DMS 273 (cell line): Measurements from ENCODE around the gene USP36.
"Not testable (repeated sequence)": the region's sequence is repeated elsewhere in the genome, so short reads cannot be mapped to it uniquely, and the experiment has no call there.

ENCODE experiments used
- DNase-seq: peaks from one replicate; lab custom pipeline; 2025; ENCODE audit not compliant: unreplicated experiment; lab: John Stamatoyannopoulos, UW

USP36 gene

DNA sequence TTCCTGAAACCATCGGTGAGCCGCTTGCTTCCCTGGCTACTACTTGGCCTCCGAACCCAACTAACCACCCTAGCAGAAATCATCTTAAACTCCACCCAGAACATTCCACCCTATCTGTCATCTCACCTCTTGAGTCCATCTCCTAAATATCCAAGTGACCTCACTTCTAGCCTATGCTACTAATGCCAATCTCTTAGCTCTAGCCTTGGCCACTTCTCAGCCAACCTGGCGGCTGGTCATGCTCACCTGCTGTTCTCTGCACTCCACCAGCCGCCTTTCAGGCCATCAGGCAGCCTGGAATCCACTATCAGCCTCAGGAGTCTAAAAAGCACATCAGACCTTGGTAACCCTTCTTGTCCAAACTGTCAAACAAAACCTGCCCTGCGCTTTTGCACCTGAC is 46.6 kb downstream of the USP36 start:
- no peak for DNase-seq

DNA sequence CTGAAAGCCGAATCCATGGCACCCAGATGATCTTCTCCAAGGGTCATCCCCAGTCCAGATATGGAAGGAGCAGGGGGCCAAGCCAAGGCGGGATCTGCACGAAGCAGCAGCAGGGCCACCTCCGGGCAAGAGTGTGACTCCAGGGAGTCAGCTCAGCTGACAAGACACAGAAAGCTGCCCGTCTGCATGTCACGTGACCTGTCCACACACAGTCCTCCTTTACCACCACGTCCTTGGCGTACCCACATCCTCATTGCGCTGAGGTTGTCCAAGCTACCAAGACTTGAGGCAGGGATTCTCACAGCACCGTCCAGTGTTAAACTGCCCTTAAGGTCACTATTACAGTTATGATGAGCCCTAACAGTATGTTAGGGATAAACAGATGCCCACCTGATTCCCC is 47.2 kb downstream of the USP36 start:
- DNase-seq: no peak

DNA sequence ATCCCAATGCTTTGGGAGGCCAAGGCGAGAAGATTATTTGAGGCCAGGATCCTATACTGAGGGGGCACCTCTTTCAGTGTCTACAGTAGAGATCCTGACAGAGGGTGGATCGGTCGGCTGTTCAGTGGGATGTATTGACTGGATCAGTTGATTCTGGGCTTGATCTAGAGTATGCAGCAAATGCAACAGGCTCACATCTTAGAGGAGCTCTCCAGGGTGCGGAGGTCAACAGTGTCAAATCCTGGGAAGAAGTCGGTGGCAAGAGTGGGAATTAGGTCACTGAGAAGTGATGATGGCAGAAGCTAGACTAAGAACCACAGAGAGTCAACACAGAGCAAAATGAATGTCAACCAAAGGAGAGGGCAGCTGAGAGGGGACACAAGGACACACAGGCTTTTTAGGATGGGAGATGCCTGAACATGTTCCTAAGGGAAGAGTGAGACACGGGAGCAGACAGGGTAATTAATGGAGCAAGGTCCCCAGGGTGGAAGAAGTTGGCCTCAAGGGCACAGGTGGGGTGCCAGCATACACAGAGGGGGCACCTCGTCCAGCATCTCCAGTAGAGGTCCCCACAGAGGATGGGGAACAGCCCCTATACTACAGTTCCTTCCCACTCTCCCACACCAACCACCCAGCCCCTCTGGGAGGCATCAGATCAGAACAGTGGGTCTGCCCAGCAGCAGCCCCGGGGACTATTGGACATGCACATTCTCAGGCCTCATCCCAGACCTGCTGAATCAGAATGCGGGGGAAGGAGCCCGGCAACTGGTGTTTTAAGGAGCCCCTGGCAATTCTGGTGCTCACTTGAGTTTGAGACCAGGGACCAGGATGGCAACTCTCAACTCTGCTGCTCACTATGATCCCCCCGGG is 48.5 kb downstream of the USP36 start:
- no peak for DNase-seq

DNA sequence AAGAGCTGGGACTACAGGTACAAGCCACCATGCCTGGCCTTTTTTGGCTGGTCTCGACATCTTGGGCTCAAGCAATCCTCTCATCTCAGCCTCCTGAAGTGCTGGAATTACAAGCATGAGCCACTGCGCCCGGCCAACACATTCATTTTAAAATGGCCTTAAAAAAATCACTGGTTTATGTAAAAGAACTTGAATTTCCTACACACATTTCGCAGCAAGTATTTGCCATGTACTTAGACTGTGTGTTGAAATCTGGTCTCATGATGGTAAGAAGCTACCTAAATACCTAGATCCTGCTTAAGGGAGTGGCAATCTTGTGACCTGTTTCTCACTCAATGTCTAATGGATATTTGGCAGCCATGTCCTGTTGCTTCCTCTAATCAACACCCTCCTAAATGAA is 50.1 kb downstream of the USP36 start:
- no peak for DNase-seq

DNA sequence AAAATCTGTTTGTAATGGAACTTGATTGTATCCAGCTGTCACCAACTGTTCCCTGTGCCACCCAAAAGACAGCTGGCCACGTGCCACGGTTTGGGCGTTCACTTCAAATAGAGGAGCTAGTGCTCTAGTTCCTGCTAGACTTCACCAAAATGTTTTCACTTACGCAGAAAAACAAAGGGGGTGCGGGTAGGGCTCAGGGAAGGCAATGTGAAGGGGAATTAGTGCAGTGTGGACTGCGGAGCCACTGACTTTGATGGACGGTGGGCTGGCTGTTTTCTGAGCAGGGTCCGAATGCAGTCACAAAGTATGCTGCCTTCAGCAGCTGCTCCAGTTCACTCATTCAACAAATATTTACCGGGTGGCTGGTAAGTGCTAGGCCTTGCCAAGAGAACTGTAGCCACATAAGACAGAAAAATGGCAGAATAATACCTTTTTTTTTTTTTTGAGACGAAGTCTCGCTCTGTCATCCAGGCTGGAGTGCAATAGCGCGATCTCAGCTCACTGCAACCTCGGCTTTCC is 50.9 kb downstream of the USP36 start:
- peak; percentile 79 for DNase-seq

DNA sequence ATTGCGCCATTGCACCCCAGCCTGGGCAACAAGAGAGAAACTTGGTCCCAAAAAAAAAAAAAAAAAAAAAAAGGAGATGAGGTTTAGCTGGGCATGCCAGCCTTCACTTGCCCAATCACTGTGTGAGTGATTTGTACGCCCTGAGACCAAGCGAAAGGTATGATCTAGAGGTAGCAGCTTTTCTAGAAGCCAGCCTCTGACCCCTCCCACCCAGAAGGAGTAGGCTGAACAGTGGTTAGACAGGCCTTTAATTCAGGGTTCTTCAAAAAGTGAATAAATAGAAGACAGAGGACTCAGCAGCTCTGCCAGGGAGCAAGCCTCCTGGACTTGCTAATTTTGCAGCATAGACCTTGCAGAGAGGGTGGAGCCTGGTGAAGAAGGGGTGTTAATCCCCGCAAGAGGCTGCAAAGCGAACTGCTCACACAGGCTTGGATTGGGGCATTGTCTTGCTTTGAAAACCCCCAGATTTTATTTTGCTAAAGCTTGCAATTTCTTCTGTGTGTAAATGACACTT is 51.4 kb downstream of the USP36 start:
- DNase-seq: peak; percentile 78

DNA sequence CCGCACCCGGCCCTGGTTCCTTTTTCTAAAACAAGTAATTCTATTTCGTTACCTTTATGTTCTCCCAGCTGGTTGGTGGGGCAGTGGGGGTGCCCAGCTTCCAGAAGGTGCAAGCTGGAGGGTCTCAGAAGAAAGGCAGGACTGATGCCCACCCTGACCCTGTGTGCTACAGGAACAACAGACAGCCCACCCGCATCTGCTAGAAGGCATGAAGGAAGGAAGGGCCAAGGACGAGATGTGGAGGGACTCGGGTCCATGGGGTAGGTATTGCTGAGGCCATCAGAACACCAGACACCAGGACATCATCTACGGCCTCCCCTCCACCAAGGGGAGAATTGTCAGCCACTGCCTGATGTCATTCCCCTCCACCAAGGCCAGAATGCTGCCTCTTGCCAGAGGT is 52.2 kb downstream of the USP36 start:
- DNase-seq: no peak

DNA sequence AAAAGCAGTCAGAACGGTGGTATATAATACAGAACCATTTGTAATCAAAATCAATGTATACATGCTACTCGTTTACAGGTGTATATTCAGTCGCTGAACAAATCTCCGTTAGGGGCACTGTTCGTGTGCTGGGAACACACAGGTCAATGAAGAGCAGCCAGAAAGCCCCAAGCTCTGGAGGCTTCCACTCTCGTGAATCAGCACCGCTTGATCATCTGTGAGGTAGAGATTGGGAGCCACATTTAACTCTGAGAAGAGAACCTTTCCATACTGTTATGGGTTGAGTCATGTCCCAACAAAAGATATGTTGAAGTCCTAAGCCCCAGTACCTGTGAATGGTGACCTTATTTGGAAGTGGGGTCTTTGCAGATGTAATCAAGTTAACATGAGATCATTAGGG is 53.2 kb downstream of the USP36 start:
- DNase-seq: no peak

DNA sequence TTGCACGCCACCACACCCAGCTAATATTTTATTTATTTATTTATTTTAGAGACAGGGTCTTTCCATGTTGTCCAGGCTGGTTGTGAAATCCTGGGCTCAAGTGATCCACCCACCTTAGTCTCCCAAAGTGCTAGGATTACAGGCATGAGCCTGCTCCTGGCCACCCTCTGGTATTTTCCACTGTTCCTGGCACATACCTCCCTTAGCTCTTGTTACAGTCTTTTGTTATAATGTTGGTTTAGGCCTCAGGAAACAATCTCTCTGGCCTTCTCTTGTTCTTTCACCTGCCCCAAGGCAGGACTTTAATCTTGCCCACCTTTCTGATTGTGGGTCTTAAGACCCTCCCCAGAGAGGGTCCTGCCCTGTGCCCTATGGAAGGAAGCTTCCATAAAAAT is 55.0 kb downstream of the USP36 start:
- DNase-seq: no peak

DNA sequence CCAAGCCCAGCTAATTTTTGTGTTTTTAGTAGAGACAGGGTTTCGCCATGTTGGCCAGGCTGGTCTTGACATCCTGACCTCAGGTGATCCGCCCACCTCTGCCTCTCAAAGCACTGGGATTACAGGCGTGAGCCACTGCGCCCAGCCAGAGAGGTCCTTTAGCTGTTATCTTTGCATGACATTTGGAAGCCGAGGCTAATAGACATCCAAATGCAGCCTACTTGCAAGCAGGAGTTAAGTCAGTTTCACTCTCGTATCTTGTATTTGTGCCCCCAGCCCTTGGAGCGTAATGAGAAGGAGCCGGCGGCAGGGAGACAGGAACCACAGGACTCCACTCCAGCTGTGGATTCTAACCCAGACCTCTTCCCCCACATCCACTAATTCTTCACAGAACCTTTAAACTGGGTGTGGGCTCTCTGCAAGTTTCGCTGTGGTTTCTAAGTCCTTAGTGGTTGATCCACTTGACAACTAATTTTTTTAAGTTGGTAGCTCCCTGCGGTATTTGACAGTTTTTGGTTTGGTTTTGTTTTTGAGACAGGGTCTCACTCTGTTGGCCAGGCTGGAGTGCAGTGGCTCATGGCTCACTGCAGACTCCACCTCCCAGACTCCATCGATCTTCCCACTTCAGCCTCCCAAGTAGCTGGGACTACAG is 55.5 kb downstream of the USP36 start:
- DNase-seq: no peak

DNA sequence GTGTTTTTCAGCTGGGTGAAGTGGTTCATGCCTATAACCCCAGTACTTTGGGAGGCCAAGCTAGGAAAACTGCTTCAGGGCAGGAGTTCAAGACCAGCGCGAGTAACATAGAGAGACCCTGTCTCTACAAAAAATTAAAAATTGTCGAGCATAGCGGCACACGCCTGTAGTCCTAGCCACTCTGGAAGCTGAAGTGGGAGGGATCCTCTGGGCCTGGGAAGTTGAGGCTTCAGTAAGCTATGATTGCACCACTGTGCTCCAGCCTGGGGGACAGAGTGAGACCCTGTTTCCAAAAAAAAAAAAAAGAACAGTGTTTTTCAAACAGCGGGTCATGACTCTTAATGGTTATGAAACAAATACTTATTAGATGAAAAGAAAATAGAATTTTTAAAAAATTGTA is 56.3 kb downstream of the USP36 start:
- no peak for DNase-seq

DNA sequence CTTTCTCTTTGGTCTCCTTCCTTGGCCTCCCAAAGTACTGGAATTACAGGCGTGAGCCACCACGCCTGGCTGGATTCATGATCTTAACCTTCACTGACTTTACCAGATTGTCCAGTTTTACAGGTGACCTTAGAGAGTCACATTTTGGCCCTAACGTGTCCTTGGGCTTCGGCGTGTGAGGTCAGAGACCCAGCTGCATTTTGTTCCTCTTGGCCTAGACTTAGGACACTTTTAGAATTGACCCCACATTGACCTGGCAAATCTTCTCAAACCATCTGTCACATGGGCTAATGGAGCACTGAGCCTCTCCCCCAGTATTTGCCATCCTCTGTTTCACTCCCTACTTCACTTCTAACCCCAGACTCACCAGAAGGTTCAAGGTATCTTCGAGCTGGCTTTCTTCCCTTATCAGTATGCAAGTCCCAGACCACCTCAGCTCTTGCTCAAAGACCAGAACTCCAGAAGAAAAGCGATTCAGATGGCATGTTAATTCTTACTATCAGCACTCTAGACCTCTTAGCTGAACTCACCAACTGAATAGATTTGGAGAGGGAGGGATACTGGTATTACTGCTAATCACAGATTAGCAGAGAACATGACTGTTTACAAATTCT is 56.8 kb downstream of the USP36 start:
- DNase-seq: peak; percentile 45

DNA sequence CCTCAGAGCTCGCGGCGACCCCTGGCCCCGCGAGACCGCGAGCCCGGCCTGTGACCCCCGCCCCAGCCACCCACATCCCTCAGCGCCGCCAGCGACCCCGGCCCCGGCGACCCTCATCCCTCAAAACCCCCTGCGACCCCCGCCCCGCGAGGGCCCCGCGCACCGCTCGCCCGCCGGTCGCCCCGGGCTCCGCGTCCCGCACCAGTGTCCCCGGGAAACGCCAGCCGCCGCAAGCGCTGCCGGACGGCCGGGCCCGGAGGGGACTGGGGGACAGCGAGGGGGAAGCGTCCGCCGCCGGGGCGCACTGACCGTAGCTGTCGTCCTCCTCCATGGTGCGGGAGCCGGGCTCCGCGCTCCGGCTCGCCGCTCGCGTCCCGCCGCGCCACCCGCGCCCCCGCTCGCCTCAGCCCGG is 58.7 kb downstream of the USP36 start, which contains the start of gene CYTH1:
CYTH1 (minus strand) TSS at position 381 of the 412 bp plus-strand sequence; CDS start at position 331, 50 bp downstream.
- no peak for DNase-seq

DNA sequence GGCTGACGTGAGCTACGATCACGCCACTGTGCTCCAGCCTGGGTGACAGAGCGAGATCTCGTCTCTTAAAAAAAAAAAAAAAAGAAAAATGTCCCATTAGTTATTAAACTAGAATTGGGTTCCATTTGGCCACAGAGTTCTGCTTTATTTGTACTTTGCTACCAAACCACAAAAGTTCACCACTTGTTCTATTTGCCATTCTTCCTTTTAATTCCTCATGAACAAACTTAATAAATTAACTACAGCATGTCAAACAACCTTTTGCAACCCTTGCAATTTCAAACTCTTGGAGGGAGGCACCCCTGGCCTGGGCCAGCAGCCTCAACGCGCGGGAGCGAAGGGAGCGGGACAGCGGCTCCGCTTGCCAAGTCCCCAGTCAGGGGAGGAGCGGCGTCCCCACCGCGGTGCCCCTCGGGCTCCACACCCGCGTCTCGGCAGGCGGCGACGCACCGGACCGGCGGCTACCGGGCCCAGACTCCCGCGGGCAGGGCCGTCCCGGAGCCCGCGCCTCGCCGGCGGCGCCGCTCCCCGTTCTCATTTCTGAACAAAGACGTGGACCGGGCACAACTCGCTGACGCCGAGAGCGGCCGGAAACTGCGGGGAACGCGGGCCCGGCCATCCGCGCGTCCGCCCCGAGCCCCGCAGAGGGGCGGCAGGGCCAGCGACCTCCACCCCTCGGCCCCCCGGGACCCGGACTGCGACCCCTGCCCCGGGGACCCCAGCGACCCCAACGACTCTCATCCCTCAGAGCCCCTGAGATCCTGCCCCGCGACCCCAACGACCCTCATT is 59.3 kb downstream of the USP36 start:
- peak; percentile 77 for DNase-seq

DNA sequence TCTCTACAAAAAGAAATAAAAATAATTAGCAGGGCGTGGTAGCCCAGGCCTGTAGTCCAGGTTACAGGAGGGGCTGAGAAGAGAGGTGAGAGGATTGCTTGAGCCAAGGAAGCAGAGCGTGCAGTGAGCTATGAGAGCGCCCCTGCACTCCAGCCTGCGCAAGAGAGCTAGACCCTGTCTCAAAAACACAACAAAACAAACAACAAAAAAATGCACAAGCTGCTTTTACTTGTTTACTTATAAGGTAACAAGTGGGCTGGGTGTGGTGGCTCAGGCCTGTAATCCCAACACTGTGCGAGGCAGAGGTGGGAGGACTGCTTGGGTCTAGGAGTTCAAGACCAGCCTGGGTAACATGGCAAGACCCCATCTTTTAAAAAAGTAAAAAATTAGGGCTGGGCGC is 60.3 kb downstream of the USP36 start:
- DNase-seq: no peak

DNA sequence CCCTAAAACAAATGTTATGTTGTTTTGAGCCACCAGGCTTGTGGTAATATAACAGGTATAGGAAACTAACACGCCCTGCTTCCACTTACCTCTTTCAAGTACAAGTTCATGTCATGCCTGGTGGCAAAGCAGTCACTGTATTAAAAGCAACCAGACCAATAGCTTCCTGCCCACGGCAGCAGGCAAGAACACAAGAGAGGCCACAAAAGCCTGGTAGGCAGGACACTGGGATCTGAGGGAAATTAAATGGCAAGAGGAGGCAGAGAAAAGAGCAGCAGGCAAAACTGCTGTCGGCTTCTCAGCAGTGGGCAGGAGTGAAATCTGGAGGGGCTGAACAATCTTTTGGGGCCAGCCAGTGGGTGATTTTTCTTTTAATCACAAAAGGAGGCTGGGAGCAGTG is 60.8 kb downstream of the USP36 start:
- DNase-seq: peak; percentile 35

DNA sequence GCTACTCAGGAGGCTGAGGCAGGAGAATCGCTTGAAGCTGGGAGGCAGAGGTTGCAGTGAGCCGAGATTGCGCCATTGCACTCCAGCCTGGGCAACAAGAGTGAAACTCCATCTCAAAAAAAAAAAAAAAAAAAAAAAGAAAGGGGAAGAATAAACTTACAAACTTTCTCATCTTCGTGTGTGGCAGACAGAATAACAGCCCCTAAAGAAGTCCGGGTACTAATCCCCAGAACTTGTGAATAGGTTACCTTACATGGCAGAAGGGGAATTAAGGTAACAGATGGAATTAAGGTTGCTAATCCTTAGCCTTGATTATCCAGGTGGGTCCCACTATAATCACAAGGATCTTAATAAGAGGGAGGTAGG is 61.3 kb downstream of the USP36 start:
- DNase-seq: not testable (repeated sequence)

DNA sequence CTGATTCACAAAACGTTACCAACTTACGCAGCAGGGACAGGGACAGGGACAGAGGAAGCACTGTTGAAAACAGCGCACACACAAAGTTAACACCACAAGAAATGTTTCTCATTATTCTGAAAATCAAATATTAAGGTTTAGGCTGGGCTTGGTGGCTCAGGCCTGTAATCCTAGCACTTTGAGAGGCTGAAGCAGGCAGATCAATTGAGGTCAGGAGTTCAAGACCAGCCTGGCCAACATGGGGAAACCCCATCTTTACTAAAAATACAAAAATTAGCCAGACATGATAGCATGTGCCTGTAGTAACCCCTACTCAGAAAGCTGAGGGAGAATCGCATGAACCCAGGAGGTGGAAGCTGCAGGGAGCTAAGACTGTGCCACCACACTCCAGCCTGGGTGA is 62.7 kb downstream of the USP36 start:
- DNase-seq: no peak

DNA sequence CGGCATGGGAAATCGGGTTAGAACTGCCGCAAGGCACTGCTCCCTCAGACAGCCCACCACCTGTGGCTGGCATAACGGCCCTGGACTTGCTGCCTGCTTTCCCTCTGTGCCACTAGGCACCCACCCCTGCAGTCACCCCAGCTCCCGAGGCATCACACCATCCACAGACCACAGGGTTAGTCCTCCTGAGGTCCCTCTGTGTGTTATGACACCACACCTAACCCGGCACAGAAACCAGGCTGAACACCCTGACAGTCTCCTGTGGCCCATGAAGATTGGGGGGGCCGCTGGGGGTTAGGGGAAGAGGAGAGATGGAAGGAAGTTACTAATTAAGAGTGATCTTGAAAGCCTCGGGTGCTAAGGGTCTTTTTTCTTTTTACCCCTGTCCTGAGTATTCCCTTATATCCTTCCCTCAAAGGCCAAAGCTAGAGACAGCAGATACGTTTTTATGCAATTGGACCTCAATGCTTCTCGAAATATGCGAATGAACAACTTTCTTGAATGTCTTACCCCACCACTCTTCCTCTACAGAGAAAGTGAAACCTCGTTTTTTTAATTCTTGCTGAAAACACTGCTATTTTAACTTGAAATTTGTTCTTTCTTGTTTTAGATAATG is 65.5 kb downstream of the USP36 start:
- no peak for DNase-seq

DNA sequence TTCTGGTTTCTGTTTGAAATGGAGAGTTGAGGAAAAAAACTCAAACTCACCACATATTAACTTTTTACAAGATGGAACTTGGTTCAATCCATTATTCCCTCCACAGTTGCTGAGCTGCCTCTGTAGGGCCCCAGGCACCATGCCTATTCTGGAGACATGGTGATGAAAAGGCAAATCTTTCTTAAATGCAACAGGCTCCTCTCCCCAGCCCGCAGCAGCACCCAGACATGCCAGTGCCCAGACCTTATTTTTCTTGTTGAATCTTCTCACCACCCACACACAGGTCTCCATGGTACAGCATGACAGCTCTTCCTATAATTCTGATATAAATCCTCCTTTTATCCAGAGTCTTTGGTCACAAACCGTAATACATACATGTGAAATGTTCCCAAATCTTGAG is 66.2 kb downstream of the USP36 start:
- no peak for DNase-seq
